Thymus (tissue), 11 donors: ENCODE results near the gene HEXIM2. TPM values are rescaled to one million over a fixed set of nuclear protein-coding genes. Genes with fewer than 3 reads are reported as not detected.
"Not testable (repeated sequence)": the region's sequence is repeated elsewhere in the genome, so short reads cannot be mapped to it uniquely, and the experiment has no call there.

Experiments
- DNase-seq, 9 donors: peaks; one replicate each; pipeline ENCODE4 v3.0.0-alpha.2; 2013; ENCODE audit warnings: low spot score in 9 of 9, low read depth in 6 of 9, missing footprints in 1 of 9
- H3K27ac ChIP-seq, 2 donors: one replicate each; pipeline ENCODE4 v1.5.1; 2013; ENCODE audit warnings: control low read depth in 1 of 2, low read depth in 1 of 2, low read length in 1 of 2, mild to moderate bottlenecking in 1 of 2, moderate library complexity in 1 of 2
- H3K27me3 ChIP-seq, 2 donors: one replicate each; pipeline ENCODE4 v1.5.1; 2013; ENCODE audit warnings: low read length in 1 of 2; ENCODE audit not compliant: control insufficient read depth in 2 of 2, insufficient read depth in 1 of 2
- H3K36me3 ChIP-seq, 2 donors: one replicate each; pipeline ENCODE4 v1.5.1; 2013; ENCODE audit warnings: low read length in 1 of 2, mild to moderate bottlenecking in 1 of 2, moderate library complexity in 1 of 2; ENCODE audit not compliant: control insufficient read depth in 2 of 2, insufficient read depth in 2 of 2
- H3K4me1 ChIP-seq, 2 donors: one replicate each; pipeline ENCODE4 v1.5.1; 2013; ENCODE audit warnings: low read length in 2 of 2; ENCODE audit not compliant: control insufficient read depth in 2 of 2, insufficient read depth in 2 of 2
- H3K4me3 ChIP-seq, 2 donors: one replicate each; pipeline ENCODE4 v1.5.1; 2013; ENCODE audit warnings: low read length in 2 of 2, control low read depth in 1 of 2, mild to moderate bottlenecking in 1 of 2
- H3K9me3 ChIP-seq, 2 donors: one replicate each; pipeline ENCODE4 v1.5.1; 2013; ENCODE audit warnings: low read length in 1 of 2, mild to moderate bottlenecking in 1 of 2; ENCODE audit not compliant: control insufficient read depth in 2 of 2, insufficient read depth in 1 of 2
- WGBS: extraction: QIAGEN DNeasy Blood & Tissue Kit; methylation state at CpG from one replicate; pipeline ENCODE4 v1.1.7; 2013; 5-methylcytosine and 5-hydroxymethylcytosine counted together
- polyA plus RNA-seq: library from polyadenylated mRNA; stranded (reverse); fragments of 200-250 nt; gene quantifications from one replicate; pipeline ENCODE4 v1.2.3, GENCODE V29; 2013
- total RNA-seq: library from RNA; stranded (reverse); fragments of 120-200 nt; gene quantifications from one replicate; pipeline ENCODE4 v1.2.4, GENCODE V29; 2013
- donor health status: healthy.

HEXIM2 gene
- total and polyA plus RNA-seq, 2 donors: 7.4 to 9.6 TPM

GRCh38 chr17:45117334-45117733 is 44.3 kb upstream of the HEXIM2 start:
- peaks cover 8 to 47% of the 10 kb centered on the region in 2 donors for H3K27me3 ChIP-seq
- H3K4me3 ChIP-seq: no peak overlapping the region
- no peaks in the 10 kb centered on the region for H3K9me3 ChIP-seq
- H3K36me3 ChIP-seq: no peaks in the 10 kb centered on the region
- DNase-seq: no peak
- 96% methylated on average over 4 of the region's 4 CpGs for WGBS
- no peak overlapping the region for H3K27ac ChIP-seq
- H3K4me1 ChIP-seq: no peaks in the 10 kb centered on the region

- Histone ChIP-seq H3K36me3 (no peaks in the 10 kb centered on the region), H3K4me3 (no peak overlapping the region), H3K27ac (no peak overlapping the region), H3K4me1 (no peaks in the 10 kb centered on the region), H3K9me3 (no peaks in the 10 kb centered on the region), H3K27me3 (peaks cover 8 to 52% of the 10 kb centered on the region in 2 donors)
- DNase-seq: no peak
- WGBS: 97% methylated on average over 20 of the region's 20 CpGs
Observed at GRCh38 chr17:45117848-45118646, 43.6 kb upstream of the HEXIM2 start.

GRCh38 chr17:45118691-45119090 is 43.0 kb upstream of the HEXIM2 start:
- WGBS: 95% methylated on average over 23 of the region's 23 CpGs
- no peaks in the 10 kb centered on the region for H3K4me1 ChIP-seq
- H3K27me3 ChIP-seq: peaks cover 8 to 57% of the 10 kb centered on the region in 2 donors
- H3K27ac ChIP-seq: no peak overlapping the region
- H3K4me3 ChIP-seq: no peak overlapping the region
- H3K9me3 ChIP-seq: no peaks in the 10 kb centered on the region
- DNase-seq: no peak
- no peaks in the 10 kb centered on the region for H3K36me3 ChIP-seq

- Histone ChIP-seq H3K4me3 (no peak overlapping the region), H3K27me3 (peaks cover 8 to 57% of the 10 kb centered on the region in 2 donors), H3K9me3 (no peaks in the 10 kb centered on the region), H3K36me3 (no peaks in the 10 kb centered on the region), H3K4me1 (no peaks in the 10 kb centered on the region), H3K27ac (no peak overlapping the region)
- no peak for DNase-seq
- 97% methylated on average over 8 of the region's 8 CpGs for WGBS
Observed at GRCh38 chr17:45119964-45120363, 41.7 kb upstream of the HEXIM2 start.

- Histone ChIP-seq H3K4me1 (no peaks in the 10 kb centered on the region), H3K27me3 (peaks cover 8 to 57% of the 10 kb centered on the region in 2 donors), H3K4me3 (no peak overlapping the region), H3K27ac (no peak overlapping the region), H3K36me3 (no peaks in the 10 kb centered on the region), H3K9me3 (no peaks in the 10 kb centered on the region)
- DNase-seq: no peak
- WGBS: 81% methylated on average over 22 of the region's 22 CpGs
Observed at GRCh38 chr17:45120558-45120957, 41.1 kb upstream of the HEXIM2 start.

- peaks cover 8 to 55% of the 10 kb centered on the region in 2 donors for H3K27me3 ChIP-seq
- no peaks in the 10 kb centered on the region for H3K9me3 ChIP-seq
- DNase-seq: no peak
- H3K4me1 ChIP-seq: no peaks in the 10 kb centered on the region
- H3K36me3 ChIP-seq: no peaks in the 10 kb centered on the region
- H3K4me3 ChIP-seq: no peak overlapping the region
- 42% methylated on average over 45 of the region's 45 CpGs for WGBS
- no peak overlapping the region for H3K27ac ChIP-seq
Observed at GRCh38 chr17:45121055-45121454, 40.6 kb upstream of the HEXIM2 start.

- Histone ChIP-seq H3K27me3 (peaks cover 8 to 44% of the 10 kb centered on the region in 2 donors), H3K27ac (no peak overlapping the region), H3K9me3 (no peaks in the 10 kb centered on the region), H3K4me1 (no peaks in the 10 kb centered on the region), H3K36me3 (no peaks in the 10 kb centered on the region), H3K4me3 (no peak overlapping the region)
- WGBS: 97% methylated on average over 6 of the region's 6 CpGs
- DNase-seq: no peak
Observed at GRCh38 chr17:45123076-45123770, 38.5 kb upstream of the HEXIM2 start.

GRCh38 chr17:45123930-45124796 is 37.5 kb upstream of the HEXIM2 start:
- WGBS: 89% methylated on average over 15 of the region's 15 CpGs
- no peak for DNase-seq
- H3K4me1 ChIP-seq: no peaks in the 10 kb centered on the region

GRCh38 chr17:45124797-45125122 is 36.9 kb upstream of the HEXIM2 start:
- H3K27me3 ChIP-seq: peaks cover 8 to 37% of the 10 kb centered on the region in 2 donors
- not testable (repeated sequence) for H3K4me3 ChIP-seq, H3K9me3 ChIP-seq, H3K27ac ChIP-seq, DNase-seq, H3K36me3 ChIP-seq, H3K4me1 ChIP-seq
- 93% methylated on average over 5 of the region's 5 CpGs for WGBS

More at GRCh38 chr17:45123930-45124796, 37.5 kb upstream of the HEXIM2 start:
- Histone ChIP-seq H3K4me3 (no peak overlapping the region), H3K27me3 (peaks cover 8 to 41% of the 10 kb centered on the region in 2 donors), H3K9me3 (no peaks in the 10 kb centered on the region), H3K27ac (peak overlapping the region in 1 of 2 donors; percentile 10), H3K36me3 (no peaks in the 10 kb centered on the region)
